HTR-8/SVneo (cell line): ENCODE data around the gene MAPKAPK3.
"Not testable (repeated sequence)": the region's sequence is repeated elsewhere in the genome, so short reads cannot be mapped to it uniquely, and the experiment has no call there.

Experiments used
- DNase-seq: peaks from one replicate; pipeline ENCODE4 v3.0.0; 2011; ENCODE audit warnings: low spot score, mixed read lengths; ENCODE audit not compliant: insufficient read length
- FAIRE-seq: peaks from 2 replicates; lab custom pipeline; 2011; peaks lifted over from hg19 to GRCh38; lab: Jason Lieb, UNC

Gene MAPKAPK3

DNA sequence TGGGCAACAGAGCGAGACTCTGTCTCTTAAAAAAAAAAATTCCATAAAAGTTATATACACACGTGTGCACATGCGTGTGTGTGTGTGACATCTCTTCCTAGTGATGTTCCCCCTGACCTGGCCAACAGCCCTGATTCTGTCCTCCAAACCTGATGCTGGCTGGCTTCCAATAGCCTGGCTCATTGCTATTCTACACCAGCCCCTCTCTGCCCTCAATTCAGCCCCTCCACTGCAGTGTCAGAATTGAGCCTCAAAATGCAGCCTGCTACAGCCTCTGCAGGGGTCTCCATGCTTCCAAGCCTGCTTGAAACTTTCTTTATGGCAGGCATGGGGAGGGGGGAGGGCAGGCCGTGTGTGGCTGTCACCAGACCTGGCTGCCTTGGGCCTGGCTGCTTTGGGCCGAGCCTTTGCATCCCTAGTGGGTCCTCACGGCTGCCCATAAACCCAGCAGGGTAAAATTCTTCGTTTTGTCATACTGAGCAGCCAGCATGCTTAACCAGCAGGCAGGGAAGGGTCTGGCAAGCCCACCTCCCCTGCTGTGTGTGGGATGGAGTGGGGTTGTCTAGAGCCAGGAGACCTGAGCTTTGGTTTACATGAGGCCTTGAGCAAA, 35.1 kb downstream of the MAPKAPK3 start:
- FAIRE-seq (no peak), DNase-seq (no peak)

DNA sequence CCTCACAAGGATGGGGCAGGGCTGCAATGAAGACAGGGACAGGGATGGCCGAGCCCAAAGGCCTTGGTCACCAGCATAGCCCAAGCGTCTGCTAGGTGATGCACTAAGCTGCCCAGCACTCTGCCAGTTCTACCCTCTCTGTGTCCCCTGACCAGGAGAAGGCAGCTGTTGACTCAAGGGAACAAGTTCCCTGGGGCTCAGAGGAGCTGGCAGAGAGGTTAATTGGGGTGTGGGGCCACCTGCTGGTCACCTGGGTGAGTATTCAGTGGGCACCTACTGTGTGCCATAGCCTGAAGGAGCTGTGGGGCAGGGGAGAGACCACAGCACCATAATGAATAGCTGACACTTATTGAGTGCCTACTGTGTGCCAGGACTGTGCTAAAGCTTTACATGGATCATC, 35.8 kb downstream of the MAPKAPK3 start:
- DNase-seq (peak; percentile 33), FAIRE-seq (no peak)

DNA sequence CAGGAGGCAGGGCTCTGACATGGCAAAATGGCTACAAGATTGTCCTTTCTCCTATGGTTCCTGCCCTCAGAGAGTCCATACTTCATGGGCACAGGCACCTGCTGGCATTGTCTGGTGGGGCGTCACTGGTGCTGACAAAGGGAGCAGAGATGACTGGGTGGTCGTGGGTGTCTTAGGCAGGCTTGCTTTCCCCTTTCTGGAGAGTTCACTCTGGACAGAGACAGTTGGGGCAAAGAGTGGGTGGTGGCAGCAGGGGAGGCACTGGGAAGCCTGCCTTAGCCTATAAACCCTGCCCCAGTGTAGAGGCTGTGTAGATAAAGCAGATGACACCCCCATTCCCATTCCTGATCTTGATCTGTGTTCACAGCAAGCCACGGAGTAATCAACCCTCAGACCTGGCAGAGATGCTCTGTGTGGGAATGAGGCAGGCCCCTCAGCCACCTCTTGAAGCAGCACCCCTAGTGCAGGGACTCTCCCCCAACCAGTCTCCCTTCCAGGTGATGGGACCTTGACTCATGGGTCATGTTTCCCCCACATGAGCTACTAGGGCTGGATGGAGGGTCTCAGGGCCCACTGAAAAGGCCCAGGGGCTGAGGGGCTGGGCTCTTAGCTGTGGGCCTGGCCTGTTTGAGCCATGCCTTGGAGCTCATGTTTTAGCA, 37.1 kb downstream of the MAPKAPK3 start:
- no peak for DNase-seq
- FAIRE-seq, result no peak

DNA sequence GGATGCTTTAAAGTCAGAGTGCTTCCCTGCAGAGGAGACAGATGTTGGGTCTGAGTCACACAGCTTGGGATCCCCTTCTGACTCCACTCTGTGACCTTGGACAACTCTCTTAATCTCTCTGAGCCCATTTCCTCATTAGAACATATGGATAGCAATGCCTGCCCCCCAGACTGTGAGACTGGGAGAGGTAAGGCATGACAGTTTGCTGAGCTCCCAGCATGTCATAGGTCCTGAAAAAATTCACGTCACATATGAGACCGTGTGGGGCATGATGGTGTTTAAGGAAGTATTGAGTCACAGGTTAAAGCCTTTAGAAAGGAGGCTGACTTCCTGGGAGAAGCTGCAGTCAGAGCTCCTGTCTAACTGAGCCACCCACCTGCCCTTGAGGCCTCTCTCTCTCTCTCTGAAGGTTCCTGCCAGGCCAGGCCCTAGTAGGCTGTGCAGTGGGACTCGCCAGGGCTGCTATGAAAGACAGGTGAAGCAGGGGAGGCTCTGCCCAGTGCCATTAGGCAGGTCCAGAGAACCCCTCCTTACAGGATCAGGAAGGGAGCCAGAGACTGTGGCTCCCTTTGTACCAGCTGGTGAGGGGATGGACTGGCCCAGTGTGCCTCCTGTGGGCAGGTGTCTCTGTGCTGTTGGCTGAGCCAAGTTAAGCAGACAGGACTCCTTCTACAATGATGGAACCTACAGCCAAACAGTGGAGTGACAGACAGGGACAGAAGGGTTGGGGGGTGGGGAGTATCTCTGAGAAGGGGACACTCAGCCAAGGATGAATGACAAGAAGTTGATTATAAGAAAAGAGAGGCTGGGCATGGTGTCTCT, 38.3 kb downstream of the MAPKAPK3 start:
- FAIRE-seq (no peak), DNase-seq (no peak)

DNA sequence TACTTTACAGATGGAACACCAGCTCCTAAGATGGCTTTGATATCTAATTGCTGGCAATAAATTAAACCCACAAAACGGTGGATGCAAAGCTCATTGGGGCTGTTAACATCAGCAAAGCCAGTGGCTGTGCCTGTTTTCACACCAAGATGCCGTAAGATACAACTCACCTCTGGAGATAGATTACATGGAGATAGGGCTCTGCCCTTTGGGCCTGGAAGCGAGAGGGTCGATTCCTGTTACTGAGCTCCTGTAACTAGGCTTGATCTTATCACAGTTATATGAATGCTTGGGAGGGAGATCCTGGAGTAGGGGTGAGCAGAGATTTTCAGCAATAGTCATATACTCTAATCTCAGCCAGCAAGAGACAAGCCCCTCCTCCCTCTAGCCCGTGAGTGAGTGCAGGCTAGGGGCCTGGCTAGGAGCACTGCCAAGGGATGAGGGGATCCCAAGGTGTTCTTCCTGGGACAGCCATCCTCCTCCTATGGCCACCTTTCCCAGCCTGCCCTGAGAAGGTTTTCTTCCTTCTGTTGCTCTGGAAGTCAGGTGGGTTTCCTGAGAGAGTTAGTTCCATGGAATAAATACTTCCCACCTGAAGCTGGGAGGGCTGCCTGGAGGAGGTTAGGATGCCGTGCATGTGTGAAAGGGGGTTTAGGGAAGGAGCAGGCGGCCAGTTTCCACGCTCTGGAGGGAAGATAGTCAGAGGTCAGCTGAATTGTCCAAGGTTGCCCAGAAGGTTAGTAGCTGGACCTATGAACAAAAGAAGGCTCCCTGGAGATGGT, 39.7 kb downstream of the MAPKAPK3 start:
- FAIRE-seq (no peak), DNase-seq (no peak)

DNA sequence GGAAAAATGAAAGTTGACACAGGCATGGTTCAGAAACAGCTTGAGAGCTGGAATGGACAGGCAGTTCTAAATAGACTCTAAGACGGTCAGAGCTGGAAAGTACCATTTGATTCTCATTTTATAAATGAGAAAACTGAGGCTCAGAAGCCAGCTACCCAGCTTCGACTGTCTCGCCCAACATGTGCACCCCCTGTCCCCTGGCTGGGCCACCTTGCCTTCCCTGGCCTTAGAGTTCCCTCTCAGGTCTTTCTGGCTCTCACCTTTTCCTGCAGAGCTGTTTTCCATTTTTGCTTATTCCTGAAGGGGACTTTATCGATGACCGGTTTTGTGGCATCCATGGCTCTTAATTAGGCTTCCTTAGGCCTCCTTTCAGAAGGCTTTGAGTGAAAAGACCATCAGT, 40.5 kb downstream of the MAPKAPK3 start:
- DNase-seq, result no peak
- no peak for FAIRE-seq

DNA sequence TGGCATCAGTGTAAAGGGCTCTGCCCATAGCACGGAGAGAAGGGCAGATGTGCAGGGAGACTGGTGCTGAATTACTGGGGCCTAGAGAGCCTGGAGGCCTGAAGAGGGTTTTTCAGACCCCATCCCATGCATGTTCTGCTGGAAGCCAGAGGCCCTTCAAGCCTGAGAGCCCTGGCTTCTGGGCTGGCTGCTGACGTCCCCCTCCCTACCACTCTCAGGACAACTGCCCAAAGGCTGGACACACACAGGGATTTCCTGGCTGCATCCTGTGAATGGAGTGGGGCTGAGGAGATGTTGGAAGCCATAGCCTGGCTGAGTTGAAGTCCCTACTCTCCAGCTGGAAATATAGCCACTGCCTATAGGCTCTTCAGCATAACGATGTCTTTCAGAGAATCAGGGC, 40.9 kb downstream of the MAPKAPK3 start:
- FAIRE-seq, result no peak
- DNase-seq, result no peak

DNA sequence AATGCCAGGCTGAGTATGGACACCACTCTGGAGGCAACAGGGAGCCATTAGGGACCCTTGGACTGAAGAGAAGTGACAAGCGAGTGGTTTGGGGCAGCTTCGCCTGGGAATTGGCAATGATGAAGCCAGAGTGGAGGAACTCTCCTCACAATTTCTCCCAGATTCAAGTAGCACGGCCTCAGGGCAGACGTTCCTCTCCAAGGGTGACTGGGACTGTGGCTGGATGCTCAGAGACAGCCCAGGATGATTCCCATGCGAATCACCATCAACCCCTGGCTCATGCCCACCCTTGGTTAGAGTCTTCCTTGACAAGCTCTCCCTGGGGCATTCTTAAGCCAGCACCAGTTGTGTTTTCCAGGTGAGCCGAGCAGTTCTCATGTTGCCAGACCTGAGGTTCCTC, 41.5 kb downstream of the MAPKAPK3 start:
- DNase-seq, result peak; percentile 50
- FAIRE-seq, result no peak

DNA sequence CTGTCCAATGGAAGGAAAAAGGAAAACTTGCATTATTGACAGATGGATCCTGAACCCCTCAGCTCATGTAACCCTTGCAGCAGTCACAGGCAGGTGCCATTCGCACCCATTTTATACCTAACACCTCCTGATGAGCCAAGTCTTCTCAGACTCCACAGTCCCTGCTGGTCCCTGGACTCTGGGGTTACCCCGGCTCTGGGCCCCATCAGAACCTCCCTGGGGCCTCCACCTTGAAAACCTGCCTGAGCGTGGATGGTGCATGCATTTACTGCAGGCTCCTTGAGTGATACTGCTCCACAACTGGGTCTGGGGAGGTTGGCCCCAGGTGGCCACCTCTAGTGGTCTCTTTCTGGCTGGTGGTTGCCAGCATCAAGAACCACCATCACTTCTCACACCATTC, 41.9 kb downstream of the MAPKAPK3 start:
- no peak for DNase-seq
- no peak for FAIRE-seq

DNA sequence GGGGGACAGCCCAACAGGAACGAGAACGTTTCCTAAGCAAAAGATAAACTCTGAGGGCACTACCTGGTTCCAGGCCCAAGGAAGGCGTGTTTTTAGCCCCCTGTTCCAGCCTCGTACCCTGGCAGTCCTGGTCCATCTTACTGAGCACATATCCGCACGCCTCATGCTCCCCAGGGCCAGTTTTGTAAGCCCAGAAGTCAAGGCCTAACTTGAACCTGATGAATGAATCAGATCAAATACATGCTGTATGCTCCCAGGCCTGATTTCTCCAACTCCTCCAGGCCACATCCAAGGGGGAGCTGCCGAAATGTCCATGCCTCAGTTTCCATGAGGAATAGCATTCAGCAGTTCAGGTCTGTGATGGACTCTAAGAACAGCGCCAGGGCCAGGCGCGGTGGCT, 43.4 kb downstream of the MAPKAPK3 start:
- DNase-seq (no peak), FAIRE-seq (no peak)

DNA sequence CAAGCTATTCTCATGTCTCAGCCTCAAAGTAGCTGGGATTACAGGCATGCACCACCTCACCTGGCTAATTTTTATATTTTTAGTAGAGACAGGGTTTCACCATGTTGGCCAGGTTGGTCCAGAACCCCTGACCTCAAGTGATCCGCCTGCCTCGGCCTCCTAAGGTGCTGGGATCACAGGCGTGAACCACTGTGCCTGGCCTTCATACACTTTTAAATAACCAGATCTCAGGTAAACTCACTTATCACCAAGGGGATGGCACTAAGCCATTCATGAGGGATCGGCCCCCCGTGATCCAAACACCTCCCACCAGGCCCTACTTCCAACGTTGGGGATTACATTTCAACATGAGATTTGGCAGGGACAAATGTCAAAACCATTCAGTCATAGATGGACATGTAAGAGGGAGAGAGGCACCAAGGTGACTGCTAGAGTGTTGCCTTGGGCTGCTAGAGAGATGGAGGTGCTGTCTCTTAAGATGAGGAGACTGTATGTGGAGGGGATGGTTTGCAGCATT, 44.4 kb downstream of the MAPKAPK3 start:
- no peak for FAIRE-seq

DNA sequence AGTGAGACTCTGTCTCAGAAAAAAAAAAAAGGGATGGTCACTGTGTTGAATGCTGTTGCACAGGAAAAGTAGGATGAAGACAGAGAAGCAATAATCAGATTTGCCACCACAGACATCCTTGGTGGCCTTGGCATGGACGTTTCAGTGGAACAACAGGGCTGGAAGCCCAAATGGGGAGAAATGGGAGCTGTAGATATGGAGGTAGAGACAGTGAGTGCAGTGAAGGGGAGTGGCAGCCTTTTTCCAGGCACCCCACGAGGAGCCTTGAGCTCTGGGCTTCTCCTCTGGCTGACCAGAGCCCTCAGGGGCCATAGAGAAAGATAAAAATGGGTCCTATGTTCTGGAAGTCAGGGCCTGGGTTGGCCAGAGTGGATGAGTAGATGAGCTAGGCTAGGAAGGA, 45.5 kb downstream of the MAPKAPK3 start:
- DNase-seq (no peak), FAIRE-seq (no peak)

More for the DNA sequence above, 44.4 kb downstream of the MAPKAPK3 start:
- DNase-seq, result no peak

DNA sequence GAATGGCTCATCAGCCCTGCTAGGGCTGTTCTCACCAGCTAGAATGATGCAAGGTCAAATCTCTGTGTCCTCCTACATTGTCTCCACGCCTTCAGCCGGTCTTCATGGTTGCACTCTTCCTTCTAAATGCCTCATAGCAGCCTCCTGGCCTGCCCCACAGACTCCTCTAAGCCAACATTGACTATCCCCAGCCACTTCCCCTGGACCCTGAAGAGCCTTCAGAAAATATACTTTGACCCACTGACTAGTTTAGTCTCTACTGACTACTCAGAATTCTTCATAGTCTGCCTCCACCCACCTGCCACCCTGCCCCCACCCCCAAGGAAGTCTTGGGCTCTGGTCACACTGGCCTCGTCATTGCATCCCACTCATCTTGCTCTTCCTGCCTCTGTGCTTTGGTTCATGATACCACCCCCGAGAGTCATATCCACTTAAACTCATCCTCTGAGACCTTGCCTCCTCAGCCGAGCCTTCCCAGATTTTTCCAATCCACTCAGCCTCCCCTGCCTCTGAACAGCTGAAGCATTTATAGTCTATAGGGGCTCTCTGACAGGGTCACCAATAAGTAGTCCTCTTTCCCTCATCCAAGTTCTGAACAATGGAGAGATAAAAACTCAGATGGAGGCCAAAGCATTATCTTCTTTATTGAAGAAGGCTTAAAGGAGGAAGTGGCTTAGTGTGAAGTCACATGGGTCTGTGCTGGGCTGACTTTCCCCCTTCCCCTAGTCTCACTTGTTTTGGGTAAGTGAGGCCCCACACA, 48.3 kb downstream of the MAPKAPK3 start:
- FAIRE-seq (no peak), DNase-seq (no peak)

DNA sequence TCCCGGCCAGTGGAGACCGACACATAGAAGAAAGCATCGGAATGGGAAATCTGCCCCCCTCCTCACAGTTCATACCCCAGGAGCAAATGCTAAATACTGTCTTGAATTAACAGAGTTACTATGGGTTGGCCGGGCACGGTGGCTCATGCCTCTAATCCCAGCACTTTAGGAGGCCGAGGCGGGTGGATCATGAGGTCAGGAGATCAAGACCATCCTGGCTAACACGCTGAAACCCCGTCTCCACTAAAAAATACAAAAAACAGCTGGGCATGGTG, 48.8 kb downstream of the MAPKAPK3 start:
- DNase-seq, FAIRE-seq: not testable (repeated sequence)

DNA sequence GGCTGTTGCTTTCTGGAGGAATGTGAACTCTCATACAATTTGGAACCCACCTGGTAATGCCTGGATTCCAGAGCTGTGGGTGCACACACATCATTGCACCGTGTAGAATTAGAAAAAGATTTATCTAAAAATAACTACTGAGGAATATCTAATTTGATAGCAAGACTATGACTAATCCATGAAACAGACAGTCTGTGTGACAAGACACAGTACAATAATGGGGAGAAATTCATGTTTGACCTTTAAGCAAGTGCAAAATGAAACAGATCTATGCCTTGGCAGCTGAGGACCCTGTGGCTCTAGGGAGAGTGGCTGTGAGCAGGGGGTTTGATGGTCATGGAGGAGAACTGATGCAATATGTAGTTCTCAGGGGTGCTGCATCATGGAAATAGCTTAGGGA, 49.9 kb downstream of the MAPKAPK3 start:
- DNase-seq (no peak), FAIRE-seq (no peak)

DNA sequence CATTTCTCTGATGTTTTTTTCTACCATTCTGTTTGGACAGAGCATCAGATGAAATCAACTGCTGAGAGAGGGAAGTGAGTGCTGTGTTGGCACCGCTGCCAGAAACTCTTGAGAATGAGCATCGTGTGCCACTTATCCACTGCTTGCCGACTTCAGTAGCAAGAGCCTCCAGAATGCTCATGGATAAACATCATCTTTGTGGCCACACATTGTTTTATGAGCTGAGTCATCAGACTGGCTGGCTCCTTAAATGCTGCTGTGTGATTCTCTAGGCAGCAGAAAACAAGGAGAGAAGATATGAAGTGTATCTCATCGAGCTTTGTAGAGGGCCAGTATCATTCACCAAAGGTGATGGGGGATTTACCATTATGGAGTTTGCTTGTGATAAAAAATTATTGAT, 54.4 kb downstream of the MAPKAPK3 start:
- DNase-seq, result peak; percentile 73
- peak; percentile 16 for FAIRE-seq

DNA sequence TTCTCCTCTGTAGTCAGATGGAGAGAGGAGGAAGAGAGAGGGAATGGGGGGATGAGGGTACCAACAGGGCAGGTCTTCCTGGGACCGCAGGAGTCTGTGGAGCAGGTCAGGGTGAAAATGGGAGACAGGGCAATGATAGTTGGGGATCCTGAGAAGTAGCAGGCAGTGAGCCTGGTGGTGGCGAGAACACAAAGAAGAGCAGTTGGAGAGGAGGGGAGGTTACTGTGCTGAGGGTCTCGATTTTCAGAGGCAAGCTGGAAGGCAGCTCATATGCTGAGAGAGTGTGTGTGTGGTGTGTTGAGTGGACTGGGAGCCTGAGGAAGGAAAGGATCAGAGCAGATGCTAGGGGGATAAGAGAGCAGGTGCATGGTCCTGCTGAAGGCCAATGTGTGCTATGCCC, 55.7 kb downstream of the MAPKAPK3 start:
- FAIRE-seq, result peak; percentile 74
- no peak for DNase-seq

DNA sequence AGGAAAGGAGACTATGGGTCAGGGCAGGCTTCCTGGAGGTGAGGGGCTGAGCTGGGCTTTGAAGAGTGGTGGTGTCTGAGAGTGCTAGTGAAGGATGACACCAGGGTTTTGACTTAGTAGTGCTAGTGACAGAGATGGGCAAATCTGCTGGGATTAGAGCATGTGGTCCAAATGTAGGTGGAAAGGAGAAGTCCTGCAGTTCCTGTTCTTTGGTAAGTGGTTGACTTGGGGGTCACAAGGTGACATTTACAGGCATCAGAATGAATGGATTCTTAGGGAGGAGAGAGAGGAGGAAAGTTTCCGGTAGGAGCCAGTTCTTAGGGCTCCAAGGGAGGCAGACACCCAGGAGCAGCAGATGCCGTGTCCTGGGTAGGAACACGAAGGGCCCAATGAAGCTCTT, 57.0 kb downstream of the MAPKAPK3 start:
- DNase-seq (no peak), FAIRE-seq (no peak)

DNA sequence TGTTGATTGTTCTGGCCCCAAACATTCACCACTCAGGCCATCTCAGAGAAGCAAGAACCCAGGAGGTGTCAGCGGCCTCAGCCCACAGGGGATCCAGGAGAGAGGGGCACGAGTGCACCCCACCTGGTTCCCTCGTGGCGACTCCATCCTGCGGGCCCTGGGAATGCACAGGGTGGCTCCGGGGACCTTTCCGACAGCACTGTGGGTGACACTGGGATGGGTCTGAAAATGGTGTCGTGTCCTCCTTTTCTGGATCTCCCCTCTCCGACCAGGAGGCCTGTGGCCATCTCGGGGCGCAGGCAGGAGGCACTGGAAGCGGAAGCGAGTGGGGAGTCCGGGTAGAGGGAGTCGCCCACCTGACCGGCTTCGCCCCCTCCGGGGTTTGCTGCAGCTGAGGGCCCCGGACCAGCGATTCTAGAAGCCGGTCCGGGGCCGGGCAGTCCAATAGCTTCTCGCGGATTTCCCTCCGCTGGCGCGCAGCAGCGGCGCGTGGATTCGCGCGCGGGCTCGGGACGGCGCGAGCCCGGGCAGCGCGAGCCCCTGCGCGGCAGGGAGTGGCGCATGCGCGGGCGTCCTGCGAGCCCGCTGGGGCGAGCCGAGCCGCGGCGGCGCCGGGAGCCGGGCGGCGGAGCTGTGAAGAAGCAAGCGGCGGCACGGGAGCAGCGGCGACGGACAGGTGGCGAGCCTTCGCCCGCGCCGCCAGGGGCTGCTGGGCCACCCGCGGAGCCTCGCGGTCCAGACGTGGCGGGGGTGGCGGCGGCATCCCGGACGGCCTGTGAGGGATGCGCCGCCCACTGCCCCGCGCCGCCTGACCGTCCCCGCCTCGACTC, 57.6 kb downstream of the MAPKAPK3 start, which contains the start of gene DOCK3:
DOCK3 (plus strand) TSS at position 579 of the 830 bp plus-strand sequence. CDS start 337 bp downstream, outside the sequence.
- FAIRE-seq, result peak; percentile 23
- peak; percentile 60 for DNase-seq
